GM12878 (cell line): ENCODE measurements around the gene LENEP. TPM values are rescaled to one million over a fixed set of nuclear protein-coding genes. Genes with fewer than 3 reads are reported as not detected.

Experiments used
- CBX3 ChIP-seq: fragments of 200-600 bp; sonication (generic); IDR thresholded peaks from 2 replicates; pipeline ENCODE4 v1.6.1; 2016; ENCODE audit warnings: low read depth, borderline replicate concordance
- CHD4 ChIP-seq: fragments of 200-600 bp; sonication (generic); IDR thresholded peaks from 2 replicates; pipeline ENCODE4 v1.6.1; 2016; ENCODE audit warnings: mild to moderate bottlenecking
- IKZF1 ChIP-seq: fragments of 450-650 bp; conservative IDR thresholded peaks from 2 replicates; pipeline ENCODE4 v1.6.1; 2017; ENCODE audit warnings: antibody characterized with exemption, mild to moderate bottlenecking
- MAX ChIP-seq: IDR thresholded peaks from 2 replicates; pipeline ENCODE4 v1.6.1; 2012; ENCODE audit warnings: low read depth, low read length, improper control_type of control experiment
- NBN ChIP-seq: fragments of 450-650 bp; IDR thresholded peaks from 2 replicates; pipeline ENCODE4 v1.6.1; 2016
- PAX5 ChIP-seq: IDR thresholded peaks from 2 replicates; pipeline ENCODE4 v1.6.1; 2011; ENCODE audit warnings: low read depth, low read length, borderline replicate concordance
- RBBP5 ChIP-seq: fragments of 200-600 bp; sonication (generic); conservative IDR thresholded peaks from 2 replicates; pipeline ENCODE4 v1.6.1; 2016
- RCOR1 ChIP-seq: conservative IDR thresholded peaks from 2 replicates; pipeline ENCODE4 v1.6.1; 2012; ENCODE audit warnings: low read depth, low read length, improper control_type of control experiment
- REST ChIP-seq: IDR thresholded peaks from 2 replicates; pipeline ENCODE4 v1.6.1; 2012; ENCODE audit warnings: mild to moderate bottlenecking, low read depth, low read length
- RUNX3 ChIP-seq: IDR thresholded peaks from 2 replicates; pipeline ENCODE4 v1.6.1; 2012; ENCODE audit warnings: low read length, inconsistent platforms
- SRF ChIP-seq, 2 experiments: IDR thresholded peaks; 2 replicates each; pipeline ENCODE4 v1.6.1; 2011; ENCODE audit warnings: low read depth in 2 of 2, low read length in 2 of 2, mild to moderate bottlenecking in 1 of 2, moderate library complexity in 1 of 2
- TAF1 ChIP-seq: IDR thresholded peaks from 2 replicates; pipeline ENCODE4 v1.6.1; 2011; ENCODE audit warnings: mild to moderate bottlenecking, low read depth, low read length, borderline replicate concordance
- TCF12 ChIP-seq: IDR thresholded peaks from 2 replicates; pipeline ENCODE4 v1.6.1; 2011; ENCODE audit warnings: low read depth, mild to moderate bottlenecking, low read length
- USF2 ChIP-seq: IDR thresholded peaks from 2 replicates; pipeline ENCODE4 v1.6.1; 2011; ENCODE audit warnings: low read depth, low read length, improper control_type of control experiment, borderline replicate concordance
- WRNIP1 ChIP-seq: IDR thresholded peaks from 2 replicates; pipeline ENCODE4 v1.6.1; 2011; ENCODE audit warnings: low read depth, low read length, improper control_type of control experiment, borderline replicate concordance
- YY1 ChIP-seq: IDR thresholded peaks from 2 replicates; pipeline ENCODE4 v1.6.1; 2011; ENCODE audit warnings: low read depth, mild to moderate bottlenecking, low read length
- ZNF24 ChIP-seq: fragments of 450-650 bp; IDR thresholded peaks from 2 replicates; pipeline ENCODE4 v1.6.1; 2017; ENCODE audit warnings: antibody characterized with exemption, mild to moderate bottlenecking
- polyA plus RNA-seq, 11 experiments: library from polyadenylated mRNA; depleted of rRNA in 4 of 11; unstranded in 6 of 11; stranded (reverse) in 5 of 11; fragments of >200 nt; fragmentation: Nextera tagmentation in 4 of 11; fragmentation: Illumina TruSeq in 1 of 11; extraction: Ambion mirVana in 4 of 11; extraction: Trizol in 1 of 11; gene quantifications; 1 replicate in 1 of 11; 2 replicates in 10 of 11; pipeline versions ENCODE4 v1.2.1 to v1.2.3, GENCODE V29; 2011 to 2016; ENCODE audit warnings: inconsistent platforms in 2 of 11, missing spikeins in 2 of 11, low read depth in 1 of 11
- total RNA-seq, 4 experiments: library from RNA; depleted of rRNA in 3 of 4; stranded (reverse); fragments of >200 nt in 3 of 4; fragmentation: Illumina TruSeq in 1 of 4; extraction: Trizol in 1 of 4; gene quantifications; 2 replicates each; pipeline versions ENCODE4 v1.2.1 to v1.2.3, GENCODE V29; 2013 to 2021
- TF ChIP-seq, protein P1 (sequence below): fragments of 450-650 bp; IDR thresholded peaks from 2 replicates; pipeline ENCODE4 v1.6.1; 2014; ENCODE audit warnings: mild to moderate bottlenecking
- TF ChIP-seq, protein P2 (sequence below): fragments of 450-650 bp; IDR thresholded peaks from 2 replicates; pipeline ENCODE4 v1.6.1; 2017; ENCODE audit warnings: antibody characterized with exemption, mild to moderate bottlenecking, moderate library complexity

Gene LENEP
- total and polyA plus RNA-seq, 10 of the 15 experiments (the other 5 are each of a cell fraction or from before 2014, with no cell fraction given), result 0.27 to 1.1 (median 0.64) TPM; not detected in 7

DNA sequence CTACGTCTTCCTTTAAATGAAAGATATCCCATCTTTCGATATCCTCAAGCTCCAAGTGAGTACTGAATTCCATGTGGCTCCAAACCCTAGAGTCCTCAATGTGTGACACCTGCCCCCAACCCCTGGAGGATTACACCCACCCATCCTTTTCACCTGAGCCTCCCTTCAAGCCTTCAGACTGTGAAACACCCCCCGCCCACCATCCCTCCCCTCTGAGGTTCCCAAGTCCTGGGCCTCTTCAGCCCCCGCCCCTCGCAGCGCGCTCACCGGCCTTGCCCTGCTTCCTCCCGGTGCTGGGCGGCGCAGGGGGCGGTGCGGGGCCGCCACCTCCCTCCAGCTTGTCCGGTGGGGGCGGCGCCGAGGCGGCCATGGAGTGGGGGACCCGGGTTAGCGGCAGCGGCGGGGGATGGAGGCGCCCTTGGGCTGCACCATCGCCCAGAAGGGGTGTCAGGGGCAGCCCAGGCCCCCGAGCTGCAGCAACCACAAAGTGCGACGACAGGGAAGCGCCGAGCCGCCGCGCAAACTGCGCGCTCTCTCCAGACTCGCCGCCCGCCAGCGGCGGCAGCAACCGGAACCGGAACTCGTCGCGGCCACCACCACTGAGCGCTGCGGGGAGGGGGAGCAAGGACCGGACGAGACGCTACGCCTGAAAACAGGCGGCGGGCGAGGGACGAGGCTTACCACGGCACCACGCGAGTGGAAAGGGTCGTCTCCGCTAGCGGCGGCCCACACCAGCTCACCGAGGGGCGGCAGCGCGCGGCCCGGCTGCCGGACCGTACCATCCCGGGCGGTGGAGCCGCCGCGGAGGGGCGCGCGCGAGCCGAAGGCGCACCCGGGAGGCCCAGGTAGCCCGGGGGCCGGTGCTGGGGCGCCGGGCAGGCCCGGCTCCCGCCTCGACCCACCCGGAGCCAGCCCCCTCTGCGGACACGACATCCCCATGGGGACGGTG lies 31.9 kb upstream of the LENEP start, which contains the start of gene PYGO2 (continued):
- TF ChIP-seq IKZF1 (peak; percentile 86), RBBP5 (no peak), NBN (peak; percentile 58; the same call in 1 of the 2 replicates), USF2 (no peak), PAX5 (peak; percentile 17), SRF (IDR thresholded peaks at IDR 0.05; ENCODE audit: low read depth in 2 of 2, low read length in 2 of 2) (peak in 1 of 2 experiments; percentile 30; a peak in 1 of 4 replicates), RCOR1 (no peak), RUNX3 (peak; percentile 47; the same call in 1 of the 2 replicates), WRNIP1 (no peak), CBX3 (no peak), CHD4 (no peak), TAF1 (peak; percentile 74), MAX (no peak; the same call in 1 of the 2 replicates), REST (no peak), YY1 (peak; percentile 86), TCF12 (no peak), ZNF24 (peak; percentile 79)
- TF ChIP-seq, protein P1, sequence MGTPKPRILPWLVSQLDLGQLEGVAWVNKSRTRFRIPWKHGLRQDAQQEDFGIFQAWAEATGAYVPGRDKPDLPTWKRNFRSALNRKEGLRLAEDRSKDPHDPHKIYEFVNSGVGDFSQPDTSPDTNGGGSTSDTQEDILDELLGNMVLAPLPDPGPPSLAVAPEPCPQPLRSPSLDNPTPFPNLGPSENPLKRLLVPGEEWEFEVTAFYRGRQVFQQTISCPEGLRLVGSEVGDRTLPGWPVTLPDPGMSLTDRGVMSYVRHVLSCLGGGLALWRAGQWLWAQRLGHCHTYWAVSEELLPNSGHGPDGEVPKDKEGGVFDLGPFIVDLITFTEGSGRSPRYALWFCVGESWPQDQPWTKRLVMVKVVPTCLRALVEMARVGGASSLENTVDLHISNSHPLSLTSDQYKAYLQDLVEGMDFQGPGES, result no peak
- TF ChIP-seq, protein P2, sequence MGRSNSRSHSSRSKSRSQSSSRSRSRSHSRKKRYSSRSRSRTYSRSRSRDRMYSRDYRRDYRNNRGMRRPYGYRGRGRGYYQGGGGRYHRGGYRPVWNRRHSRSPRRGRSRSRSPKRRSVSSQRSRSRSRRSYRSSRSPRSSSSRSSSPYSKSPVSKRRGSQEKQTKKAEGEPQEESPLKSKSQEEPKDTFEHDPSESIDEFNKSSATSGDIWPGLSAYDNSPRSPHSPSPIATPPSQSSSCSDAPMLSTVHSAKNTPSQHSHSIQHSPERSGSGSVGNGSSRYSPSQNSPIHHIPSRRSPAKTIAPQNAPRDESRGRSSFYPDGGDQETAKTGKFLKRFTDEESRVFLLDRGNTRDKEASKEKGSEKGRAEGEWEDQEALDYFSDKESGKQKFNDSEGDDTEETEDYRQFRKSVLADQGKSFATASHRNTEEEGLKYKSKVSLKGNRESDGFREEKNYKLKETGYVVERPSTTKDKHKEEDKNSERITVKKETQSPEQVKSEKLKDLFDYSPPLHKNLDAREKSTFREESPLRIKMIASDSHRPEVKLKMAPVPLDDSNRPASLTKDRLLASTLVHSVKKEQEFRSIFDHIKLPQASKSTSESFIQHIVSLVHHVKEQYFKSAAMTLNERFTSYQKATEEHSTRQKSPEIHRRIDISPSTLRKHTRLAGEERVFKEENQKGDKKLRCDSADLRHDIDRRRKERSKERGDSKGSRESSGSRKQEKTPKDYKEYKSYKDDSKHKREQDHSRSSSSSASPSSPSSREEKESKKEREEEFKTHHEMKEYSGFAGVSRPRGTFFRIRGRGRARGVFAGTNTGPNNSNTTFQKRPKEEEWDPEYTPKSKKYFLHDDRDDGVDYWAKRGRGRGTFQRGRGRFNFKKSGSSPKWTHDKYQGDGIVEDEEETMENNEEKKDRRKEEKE, result peak; percentile 93
